ENCODE results near the gene CSTF3.
"Not testable (repeated sequence)": the region's sequence is repeated elsewhere in the genome, so short reads cannot be mapped to it uniquely, and the experiment has no call there.

Gene CSTF3

GRCh38 chr11:33161120-33162005, at the start of gene CSTF3:
CSTF3 (minus strand) TSS chr11:33161480; CDS start chr11:33161325, 155 bp downstream.
- DNase-seq = peak; percentile 93

- DNase-seq = no peak
Measured at GRCh38 chr11:33208150-33208549, 46.9 kb upstream of the CSTF3 start.

- no peak for DNase-seq
Measured at GRCh38 chr11:33207408-33207985, 46.2 kb upstream of the CSTF3 start.

DNA sequence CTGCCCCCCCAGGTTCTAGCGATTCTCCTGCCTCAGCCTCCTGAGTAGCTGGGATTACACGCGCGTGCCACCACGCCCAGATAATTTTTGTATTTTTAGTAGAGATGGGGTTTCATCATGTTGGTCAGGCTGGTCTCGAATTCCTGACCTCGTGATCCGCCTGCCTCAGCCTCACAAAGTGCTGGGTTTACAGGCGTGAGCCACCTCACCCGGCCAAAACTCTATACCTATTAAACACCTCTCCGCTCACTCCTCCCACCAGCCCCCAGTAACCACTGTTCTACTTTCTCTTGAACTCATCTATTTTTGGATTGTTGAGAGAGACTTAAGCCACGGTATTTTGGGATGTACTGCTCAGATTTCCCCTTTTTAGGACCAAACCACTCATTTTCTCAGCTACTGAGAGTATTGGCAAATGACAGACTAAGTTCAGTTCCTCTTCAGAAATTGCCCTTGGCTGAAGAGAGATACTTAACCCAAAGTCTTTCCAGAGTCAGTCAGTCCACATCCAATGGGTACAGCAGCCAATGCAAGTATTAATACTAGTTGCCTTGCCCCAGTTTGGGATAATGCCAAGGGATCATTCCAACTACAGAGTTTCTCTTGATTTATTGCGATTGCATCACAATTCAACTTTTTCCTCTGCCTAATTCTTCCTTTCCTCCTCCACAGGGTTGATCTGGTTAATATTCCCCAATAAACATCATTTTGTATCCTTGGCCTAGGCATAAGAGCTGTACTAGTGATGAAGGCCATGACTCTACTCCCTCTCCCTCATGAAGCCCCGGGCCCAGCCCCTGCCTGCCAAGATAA, 36.8 kb upstream of the CSTF3 start:
- DNase-seq = no peak

GRCh38 chr11:33195462-33196173, 34.3 kb upstream of the CSTF3 start:
- DNase-seq = no peak

DNA sequence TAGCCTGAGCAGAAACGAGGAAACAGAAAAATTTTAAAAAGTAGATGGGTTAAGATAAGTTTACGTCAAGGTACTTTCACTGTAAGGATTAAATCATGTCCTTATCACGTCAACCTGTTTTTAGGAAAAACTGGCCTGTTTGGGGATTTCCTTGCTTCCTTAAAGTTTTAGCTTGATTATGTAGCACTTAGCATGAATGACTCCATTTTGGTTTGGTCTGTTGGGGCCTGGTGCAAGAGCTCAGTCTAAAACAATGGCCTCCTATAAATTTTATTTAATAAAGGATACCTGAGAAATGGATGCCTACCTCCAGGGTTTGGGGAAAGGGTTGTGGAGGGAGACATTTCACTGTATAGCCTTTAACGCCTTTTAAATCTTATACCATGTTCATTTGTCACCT, 33.2 kb upstream of the CSTF3 start:
- no peak for DNase-seq

DNA sequence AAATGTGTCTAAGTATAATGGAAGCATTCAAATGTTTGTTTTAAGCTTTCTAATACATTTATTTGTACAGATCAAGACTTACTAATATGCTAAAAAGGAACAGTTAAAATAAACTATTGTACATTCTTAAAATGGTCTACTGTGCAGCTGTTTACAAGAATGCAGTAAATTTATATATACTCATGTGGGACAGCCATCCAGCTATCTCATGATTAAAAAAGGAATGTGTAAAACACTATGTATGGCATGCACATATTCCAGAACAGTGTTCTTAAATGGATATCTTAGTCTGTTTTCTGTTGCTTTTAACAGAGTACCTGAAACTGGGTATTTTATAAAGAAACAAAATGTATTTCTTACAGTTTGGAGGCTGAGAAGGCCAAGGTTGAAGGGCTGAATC, 30.2 kb upstream of the CSTF3 start:
- DNase-seq = no peak

- no peak for DNase-seq
Measured at GRCh38 chr11:33187998-33188722, 26.9 kb upstream of the CSTF3 start.

DNA sequence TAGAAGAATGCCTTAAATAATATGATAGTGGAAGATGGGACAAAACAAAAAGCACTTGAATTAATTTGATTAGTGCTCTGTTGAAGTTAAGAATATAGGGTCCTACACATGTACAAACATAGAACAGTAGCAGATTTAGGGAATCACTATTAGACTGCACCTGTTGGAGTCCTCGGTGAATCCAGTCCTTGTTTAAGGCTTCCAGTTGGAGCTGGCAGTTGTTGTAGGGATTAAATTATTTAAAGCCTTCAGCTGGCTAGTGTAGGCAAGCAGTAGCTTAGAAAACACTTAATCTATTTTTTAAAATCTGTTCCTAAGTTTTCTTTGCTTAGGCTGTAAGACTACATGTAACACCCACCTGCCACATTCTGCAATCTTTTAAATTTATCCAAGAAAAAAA, 24.5 kb upstream of the CSTF3 start:
- DNase-seq = no peak

- no peak for DNase-seq
Measured at GRCh38 chr11:33182246-33182878, 21.1 kb upstream of the CSTF3 start.

DNA sequence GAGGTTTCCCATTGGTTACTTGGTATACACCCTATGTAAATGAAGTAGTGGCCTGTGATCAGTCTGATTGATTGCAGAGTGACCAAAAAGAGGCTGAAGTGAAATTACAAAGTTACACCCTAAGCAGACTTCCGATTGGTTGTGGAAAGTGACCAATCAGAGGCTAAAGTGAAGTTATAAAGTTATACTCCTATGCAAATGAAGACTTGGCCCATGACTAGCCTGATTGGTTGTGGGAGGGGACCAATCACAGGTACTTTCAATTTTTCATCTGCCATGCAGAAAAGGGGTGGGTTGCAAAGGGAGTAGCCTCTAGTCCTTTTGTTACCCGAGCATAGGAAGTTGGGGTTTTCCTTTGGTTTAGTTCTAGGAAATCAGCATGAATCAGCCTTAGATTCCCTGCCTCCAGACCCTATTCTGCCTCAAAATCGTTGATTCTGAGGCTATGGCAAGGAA, 18.1 kb upstream of the CSTF3 start:
- no peak for DNase-seq

GRCh38 chr11:33178443-33179180, 17.3 kb upstream of the CSTF3 start:
- no peak for DNase-seq

DNA sequence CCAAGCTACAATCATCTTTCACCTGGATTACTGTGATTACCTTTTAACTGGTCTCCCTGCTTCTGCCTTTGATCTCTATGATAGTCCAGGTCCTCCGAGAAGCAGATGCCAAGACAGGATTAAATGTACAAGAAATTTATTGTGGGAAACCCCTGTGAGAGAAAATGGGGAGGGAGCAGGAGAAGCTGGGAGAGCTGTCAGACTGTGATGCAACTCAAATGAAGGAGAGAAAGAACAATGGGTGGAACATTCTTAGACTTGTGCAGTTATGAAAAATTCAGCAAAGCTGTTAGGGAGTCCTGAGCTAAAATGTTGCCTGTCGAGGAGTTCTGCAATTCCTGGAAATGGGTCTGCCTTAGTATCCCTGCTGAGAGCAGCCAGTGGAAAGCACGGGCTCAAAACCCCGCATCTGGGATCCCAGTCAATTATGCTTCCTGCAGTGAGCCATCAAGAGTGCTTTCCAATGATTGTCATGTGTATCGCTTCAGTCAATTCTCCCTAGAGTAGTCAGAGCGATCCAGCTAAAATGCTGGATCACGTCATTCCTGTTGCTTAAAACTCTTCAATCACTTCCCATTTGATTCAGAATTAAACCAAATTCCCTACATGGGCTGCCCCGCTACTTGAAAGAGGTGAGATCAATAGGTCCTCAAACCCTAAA, 16.5 kb upstream of the CSTF3 start:
- DNase-seq = no peak

GRCh38 chr11:33176760-33177159, 15.5 kb upstream of the CSTF3 start:
- not testable (repeated sequence) for DNase-seq

GRCh38 chr11:33172996-33173395, 11.7 kb upstream of the CSTF3 start:
- no peak for DNase-seq

DNA sequence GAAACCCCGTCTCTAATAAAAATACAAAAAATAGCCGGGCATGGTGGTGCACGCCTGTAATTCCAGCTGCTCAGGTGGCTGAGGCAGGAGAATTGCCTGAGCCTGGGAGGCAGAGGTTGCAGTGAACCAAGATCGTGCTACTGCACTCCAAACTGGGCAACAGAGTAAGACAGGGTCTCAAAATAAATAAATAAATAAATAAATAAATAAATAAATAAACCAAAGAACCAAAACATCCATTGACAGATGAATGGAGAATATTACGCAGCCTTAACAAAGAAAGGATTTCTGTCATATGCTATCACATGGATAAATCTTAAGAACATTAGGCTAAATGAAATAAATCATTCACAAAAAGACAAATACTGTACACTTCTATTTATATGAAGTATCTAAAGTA, 11.1 kb upstream of the CSTF3 start:
- DNase-seq = no peak

DNA sequence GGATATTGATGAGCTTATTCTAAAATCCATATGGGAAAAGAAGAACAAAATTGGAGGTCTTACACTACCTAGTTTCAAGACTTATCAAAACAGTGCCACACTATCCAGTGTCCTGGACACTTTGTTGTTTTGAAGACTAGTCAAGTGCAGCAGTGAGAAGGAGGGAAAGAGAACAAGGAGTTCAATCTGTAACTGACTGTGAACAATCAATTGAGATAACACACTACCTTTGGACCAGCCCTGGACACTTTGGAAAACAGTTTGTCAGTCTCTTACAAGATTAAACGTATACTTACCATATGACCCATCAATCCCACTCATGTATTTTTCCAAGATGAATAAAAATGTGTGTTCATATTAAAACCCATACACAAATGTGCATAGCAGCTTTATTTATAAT, 10.0 kb upstream of the CSTF3 start:
- DNase-seq = no peak

DNA sequence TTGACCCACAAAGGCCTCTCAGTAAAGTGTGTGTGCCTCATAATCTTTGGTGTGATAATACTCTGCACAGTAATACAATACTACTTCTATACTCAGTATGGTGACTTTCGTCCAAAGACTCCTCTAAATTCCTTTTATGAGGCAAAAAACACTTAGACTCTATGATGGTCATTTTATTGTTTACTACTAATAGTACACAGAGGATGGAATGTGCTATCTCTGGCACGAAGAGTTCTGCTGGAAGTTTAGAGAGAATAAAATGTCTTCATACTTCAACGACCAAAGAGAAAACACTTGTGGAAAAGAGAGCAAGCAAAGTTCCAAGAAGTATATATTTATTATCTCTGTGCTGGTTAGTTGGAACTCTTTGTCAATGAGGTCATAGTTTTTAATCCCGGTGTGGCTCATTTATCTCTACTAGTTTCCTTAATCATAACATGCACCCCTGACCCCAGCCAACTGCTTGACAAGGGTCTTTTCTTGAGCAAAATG, 7.5 kb upstream of the CSTF3 start:
- no peak for DNase-seq

- DNase-seq = no peak
Measured at GRCh38 chr11:33162831-33163230, 1.6 kb upstream of the CSTF3 start.

GRCh38 chr11:33160587-33160986, 693 bp downstream of the CSTF3 start:
- DNase-seq = no peak

Data from CD4-positive, alpha-beta T cell treated with Interleukin-12 subunit alpha and Interleukin-12 subunit beta, for 1 hour (primary cell).